ENCODE data around the gene ISM1.

The ISM1 gene

GRCh38 chr20:13296070-13296469 lies 75.0 kb downstream of the ISM1 start:
- TF ChIP-seq EP300 (IDR thresholded peaks at IDR 0.05; ENCODE audit: borderline replicate concordance) = no peak
- TF ChIP-seq USF1 (IDR thresholded peaks at IDR 0.05) = no peak
- no peak for TF ChIP-seq RAD21 (IDR thresholded peaks at IDR 0.05; ENCODE audit: low read depth)
- TF ChIP-seq ZBTB7A (IDR thresholded peaks at IDR 0.05; ENCODE audit: low read depth) = no peak
- no peak for TF ChIP-seq TEAD4 (IDR thresholded peaks at IDR 0.05)
- no peak for TF ChIP-seq TCF12 (IDR thresholded peaks at IDR 0.05; ENCODE audit: low read depth)
- TF ChIP-seq FOXM1 (IDR thresholded peaks at IDR 0.05; ENCODE audit: borderline replicate concordance, low read depth) = no peak
- TF ChIP-seq YY1 (IDR thresholded peaks at IDR 0.05; ENCODE audit: low read depth) = no peak
- no peak for TF ChIP-seq MAX (IDR thresholded peaks at IDR 0.05)
- TF ChIP-seq REST (IDR thresholded peaks at IDR 0.05; ENCODE audit: low read depth) = no peak

- no peak for TF ChIP-seq EP300 (IDR thresholded peaks at IDR 0.05; ENCODE audit: borderline replicate concordance)
- no peak for TF ChIP-seq RAD21 (IDR thresholded peaks at IDR 0.05; ENCODE audit: low read depth)
- no peak for TF ChIP-seq USF1 (IDR thresholded peaks at IDR 0.05)
- TF ChIP-seq MAX (IDR thresholded peaks at IDR 0.05) = no peak
- no peak for TF ChIP-seq CEBPB (IDR thresholded peaks at IDR 0.05)
- no peak for TF ChIP-seq TAF1 (IDR thresholded peaks at IDR 0.05; ENCODE audit: low read depth)
- no peak for TF ChIP-seq CREB1 (IDR thresholded peaks at IDR 0.05; ENCODE audit: low read depth)
- no peak for TF ChIP-seq ZBTB7A (IDR thresholded peaks at IDR 0.05; ENCODE audit: low read depth)
Observed at GRCh38 chr20:13297147-13297899, 76.2 kb downstream of the ISM1 start.

GRCh38 chr20:13298692-13299373 lies 77.8 kb downstream of the ISM1 start:
- TF ChIP-seq MAX (IDR thresholded peaks at IDR 0.05) = no peak

GRCh38 chr20:13299401-13299800 lies 78.3 kb downstream of the ISM1 start:
- TF ChIP-seq CEBPB (IDR thresholded peaks at IDR 0.05) (no peak), TEAD4 (IDR thresholded peaks at IDR 0.05) (no peak), TAF1 (IDR thresholded peaks at IDR 0.05; ENCODE audit: low read depth) (no peak), FOXM1 (IDR thresholded peaks at IDR 0.05; ENCODE audit: borderline replicate concordance, low read depth) (no peak), REST (IDR thresholded peaks at IDR 0.05; ENCODE audit: low read depth) (no peak), EP300 (IDR thresholded peaks at IDR 0.05; ENCODE audit: borderline replicate concordance) (no peak), EGR1 (IDR thresholded peaks at IDR 0.05) (no peak), RAD21 (IDR thresholded peaks at IDR 0.05; ENCODE audit: low read depth) (no peak), TCF12 (IDR thresholded peaks at IDR 0.05; ENCODE audit: low read depth) (no peak), MAX (IDR thresholded peaks at IDR 0.05) (no peak), YY1 (IDR thresholded peaks at IDR 0.05; ENCODE audit: low read depth) (no peak), ZBTB7A (IDR thresholded peaks at IDR 0.05; ENCODE audit: low read depth) (no peak), NFIC (IDR thresholded peaks at IDR 0.05) (no peak)

GRCh38 chr20:13301596-13301995 lies 80.5 kb downstream of the ISM1 start:
- TF ChIP-seq TAF1 (IDR thresholded peaks at IDR 0.05; ENCODE audit: low read depth) (no peak), YY1 (IDR thresholded peaks at IDR 0.05; ENCODE audit: low read depth) (no peak), FOXM1 (IDR thresholded peaks at IDR 0.05; ENCODE audit: borderline replicate concordance, low read depth) (no peak), MAX (IDR thresholded peaks at IDR 0.05) (no peak), USF1 (IDR thresholded peaks at IDR 0.05) (no peak), EP300 (IDR thresholded peaks at IDR 0.05; ENCODE audit: borderline replicate concordance) (no peak), ZBTB7A (IDR thresholded peaks at IDR 0.05; ENCODE audit: low read depth) (no peak), NFIC (IDR thresholded peaks at IDR 0.05) (no peak), REST (IDR thresholded peaks at IDR 0.05; ENCODE audit: low read depth) (no peak), EGR1 (IDR thresholded peaks at IDR 0.05) (no peak), TEAD4 (IDR thresholded peaks at IDR 0.05) (no peak), TCF12 (IDR thresholded peaks at IDR 0.05; ENCODE audit: low read depth) (no peak), CEBPB (IDR thresholded peaks at IDR 0.05) (no peak), RAD21 (IDR thresholded peaks at IDR 0.05; ENCODE audit: low read depth) (no peak), CREB1 (IDR thresholded peaks at IDR 0.05; ENCODE audit: low read depth) (no peak)
